Ovary (tissue), 9 donors: ENCODE measurements around the gene LRRC10B. TPM values are rescaled to one million over a fixed set of nuclear protein-coding genes. Genes with fewer than 3 reads are reported as not detected.
A peak's percentile ranks its signal among the peaks of the same experiment; 100 is the strongest.

Experiments used
- DNase-seq, 5 donors: peaks; one replicate each; pipeline ENCODE4 v3.0.0-alpha.2; 2019 to 2020
- H3K27ac ChIP-seq, 2 donors: fragments of 200-600 bp; one replicate each; pipeline versions ENCODE4 v1.5.1 to v1.8.0; 2019 to 2022
- H3K27me3 ChIP-seq: fragments of 200-600 bp; one replicate; pipeline ENCODE4 v1.8.0; 2022
- H3K36me3 ChIP-seq: fragments of 200-600 bp; sonication (generic); one replicate; pipeline ENCODE4 v1.5.1; 2019
- H3K4me1 ChIP-seq: one replicate; pipeline ENCODE4 v1.8.1; 2013; ENCODE audit warnings: mild to moderate bottlenecking, moderate library complexity; ENCODE audit not compliant: insufficient read depth
- H3K4me3 ChIP-seq: fragments of 200-600 bp; sonication (generic); one replicate; pipeline ENCODE4 v1.5.1; 2017
- H3K9me3 ChIP-seq, 2 donors: fragments of 200-600 bp in 1 of 2; sonication (generic) in 1 of 2; one replicate each; pipeline versions ENCODE4 v1.5.1 to v1.8.1; 2013 to 2019; ENCODE audit warnings: mild to moderate bottlenecking in 1 of 2, moderate library complexity in 1 of 2
- CTCF ChIP-seq, 3 donors: fragments of 450-650 bp in 2 of 3; fragments of 200-600 bp in 1 of 3; IDR thresholded peaks; one replicate each; pipeline versions ENCODE4 v1.5.1 to v1.8.0; 2016 to 2022; ENCODE audit warnings: antibody characterized with exemption in 3 of 3, mild to moderate bottlenecking in 1 of 3
- EP300 ChIP-seq: sonication (generic); formaldehyde crosslinking; IDR thresholded peaks from one replicate; pipeline ENCODE4 v1.6.1; 2017; ENCODE audit warnings: antibody characterized with exemption
- POLR2A ChIP-seq: fragments of 450-650 bp; IDR thresholded peaks from one replicate; pipeline ENCODE4 v1.6.1; 2017; ENCODE audit warnings: antibody characterized with exemption, mild to moderate bottlenecking, moderate library complexity
- WGBS, 3 donors: extraction: QIAGEN DNeasy Blood & Tissue Kit in 1 of 3; methylation state at CpG; one replicate each; pipeline versions ENCODE4 v1.1.5 to v1.1.7; 2013 to 2017; 5-methylcytosine and 5-hydroxymethylcytosine counted together
- intact Hi-C, 4 donors: fragments of 100-400 bp; cut with DNase I; formaldehyde crosslinking; loops; one replicate each; pipeline versions ENCODE4 v1.11.0 to v1.15.1; 2022 to 2023
- polyA plus RNA-seq, 2 donors: library from polyadenylated mRNA; stranded (reverse); fragments of 200-250 nt in 1 of 2; fragments of 350-450 nt in 1 of 2; fragmentation: Illumina TruSeq in 1 of 2; extraction: RNeasy Lipid Tissue Mini Kit (QIAGEN cat#74804) in 1 of 2; gene quantifications; one replicate each; pipeline ENCODE4 v1.2.3, GENCODE V29; 2013 to 2014
- total RNA-seq, 7 donors: library from RNA; depleted of rRNA in 2 of 7; stranded (reverse); fragments of >200 nt in 2 of 7; fragmentation: NEBNext Ultra II Directional in 3 of 7; extraction: Animal tissue kit (Norgen Biotek cat#: 25700) in 3 of 7; gene quantifications; one replicate each; pipeline versions ENCODE4 v1.1.0 to v1.2.4, GENCODE V29; 2016 to 2023
- donor health status: DM: no; HTN: no; CAD: no; lungs with moderate emphysema.
- donor health status: DM: no; HTN: no; CAD: no.
- donor health status: Bipolar disorder and iron deficiency.
- donor health status: DM: yes; HTN: yes; CAD: no.
- donor health status: DM: no; HTN: no; CAD: no.
- donor health status: DM: yes; HTN: yes; CAD: no.

LRRC10B gene
- total and polyA plus RNA-seq, 9 donors, result 0.45 to 23.0 (median 1.4) TPM

DNA sequence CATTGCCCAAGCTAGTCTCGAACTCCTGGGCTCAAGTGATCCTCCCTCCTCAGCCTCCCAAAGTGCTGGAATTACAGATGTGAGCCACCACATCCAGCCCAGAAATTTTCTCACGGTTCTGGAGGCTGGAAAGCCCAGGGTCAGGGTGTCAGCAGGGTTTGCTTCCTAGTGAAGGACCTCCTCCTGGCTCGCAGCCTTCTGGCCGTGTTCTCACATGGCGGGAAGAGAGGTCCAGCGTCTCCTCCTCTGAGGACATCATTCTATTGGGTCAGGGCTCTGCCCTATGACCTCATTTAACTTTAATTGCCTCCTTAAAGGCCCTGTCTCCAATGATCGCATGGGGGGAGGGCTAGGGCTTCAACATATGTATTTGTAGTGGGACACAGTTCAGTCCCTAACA lies 40.5 kb upstream of the LRRC10B start:
- H3K27ac ChIP-seq, result no peak overlapping the region
- no peaks in the 10 kb centered on the region for H3K9me3 ChIP-seq
- 48 to 66% (median 62%) methylated on average over 7 of the region's 7 CpGs for WGBS, 3 donors
- no peak for DNase-seq
- no peaks in the 10 kb centered on the region for H3K4me1 ChIP-seq
- H3K36me3 ChIP-seq, result no peaks in the 10 kb centered on the region
- intact Hi-C loops, result no loop called here
- no peak overlapping the region for H3K4me3 ChIP-seq
- no peak for TF ChIP-seq EP300
- no peak for TF ChIP-seq CTCF (IDR thresholded peaks at IDR 0.05)
- no peak for TF ChIP-seq POLR2A
- no peaks in the 10 kb centered on the region for H3K27me3 ChIP-seq

- intact Hi-C loops, result loop anchor here in 2 of 4 donors (10.0 kb wide), 3 partner anchors 103 to 263 kb away; no protein-coding TSS in a partner anchor
- no peak for TF ChIP-seq EP300
- TF ChIP-seq POLR2A, result no peak
- TF ChIP-seq CTCF (IDR thresholded peaks at IDR 0.05), result no peak
- peak overlapping the region in 1 of 2 donors; percentile 10 for H3K27ac ChIP-seq
- H3K9me3 ChIP-seq, result no peaks in the 10 kb centered on the region
- no peaks in the 10 kb centered on the region for H3K27me3 ChIP-seq
- peak in 1 of 5 donors; percentile 51 for DNase-seq
- WGBS, 3 donors, result 68 to 75% (median 74%) methylated on average over 5 of the region's 5 CpGs
- H3K4me1 ChIP-seq, result no peaks in the 10 kb centered on the region
- H3K4me3 ChIP-seq, result no peak overlapping the region
- H3K36me3 ChIP-seq, result no peaks in the 10 kb centered on the region
Measured at GRCh38 chr11:61472282-61472681, 36.3 kb upstream of the LRRC10B start.

DNA sequence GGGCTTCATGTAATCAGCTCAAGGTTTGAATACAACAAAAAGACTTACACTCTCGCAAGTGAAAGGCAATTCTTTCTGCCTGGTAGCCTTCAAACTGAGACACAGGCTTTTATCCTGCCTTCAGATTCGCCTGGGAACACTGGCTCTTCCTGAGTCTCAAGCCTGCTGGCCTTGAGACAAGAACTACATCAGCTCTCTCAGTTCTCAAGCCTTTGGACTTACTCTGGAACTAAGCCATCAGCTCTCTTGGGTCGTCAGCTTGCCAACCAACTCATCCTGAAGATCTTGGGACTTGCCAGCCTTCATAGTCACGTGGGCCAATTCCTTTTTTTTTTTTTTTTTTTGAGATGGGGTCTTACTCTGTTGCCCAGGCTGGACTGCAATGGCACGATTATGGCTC lies 35.7 kb upstream of the LRRC10B start:
- H3K36me3 ChIP-seq, result no peaks in the 10 kb centered on the region
- no peaks in the 10 kb centered on the region for H3K4me1 ChIP-seq
- H3K9me3 ChIP-seq, result no peaks in the 10 kb centered on the region
- intact Hi-C loops, result loop anchor here in 2 of 4 donors (10.0 kb wide), 3 partner anchors 102 to 262 kb away; no protein-coding TSS in a partner anchor
- DNase-seq, result peak in 1 of 5 donors; percentile 34
- TF ChIP-seq CTCF (IDR thresholded peaks at IDR 0.05), result no peak
- TF ChIP-seq EP300, result no peak
- TF ChIP-seq POLR2A, result no peak
- H3K4me3 ChIP-seq, result no peak overlapping the region
- H3K27me3 ChIP-seq, result no peaks in the 10 kb centered on the region
- WGBS, 3 donors, result 48 to 68% (median 61%) methylated on average over 5 of the region's 5 CpGs
- H3K27ac ChIP-seq, result no peak overlapping the region

DNA sequence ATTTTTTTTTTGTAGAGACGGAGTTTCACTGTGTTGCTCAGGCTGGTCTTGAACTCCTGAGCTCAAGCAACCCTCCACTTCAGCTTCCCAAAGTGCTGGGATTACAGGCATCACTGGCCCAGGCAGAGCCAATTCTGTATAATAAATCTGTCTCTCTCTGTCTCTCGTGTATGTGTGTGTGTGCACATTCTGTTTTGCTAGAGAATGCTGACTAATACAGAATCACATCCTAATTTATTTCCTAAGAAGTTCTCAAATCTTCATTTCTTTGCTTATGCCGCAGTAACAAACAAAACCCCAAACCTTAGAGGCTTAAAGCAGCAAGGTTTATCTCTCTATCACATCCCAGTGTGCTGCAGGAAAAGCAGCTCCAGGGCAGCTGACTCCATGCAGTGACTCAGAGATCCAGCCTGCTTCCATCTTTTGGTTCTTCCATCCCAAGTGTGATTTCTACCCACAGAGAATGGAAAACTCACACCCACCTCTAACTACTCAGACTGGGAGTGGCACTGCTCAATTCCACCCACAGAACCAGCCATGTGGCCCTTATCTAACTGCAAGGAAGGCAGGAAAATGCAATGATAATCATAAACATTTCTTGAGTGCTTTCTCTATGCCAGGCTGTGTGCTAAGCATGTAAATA lies 35.1 kb upstream of the LRRC10B start:
- no peak overlapping the region for H3K27ac ChIP-seq
- no peak overlapping the region for H3K4me3 ChIP-seq
- WGBS, 3 donors, result 66 to 82% (median 71%) methylated on average over 3 of the region's 3 CpGs
- no peaks in the 10 kb centered on the region for H3K27me3 ChIP-seq
- TF ChIP-seq EP300, result no peak
- TF ChIP-seq CTCF (IDR thresholded peaks at IDR 0.05), result no peak
- TF ChIP-seq POLR2A, result no peak
- intact Hi-C loops, result loop anchor here in 2 of 4 donors (10.0 kb wide), 3 partner anchors 101 to 261 kb away; no protein-coding TSS in a partner anchor
- no peak for DNase-seq
- no peaks in the 10 kb centered on the region for H3K4me1 ChIP-seq
- H3K36me3 ChIP-seq, result no peaks in the 10 kb centered on the region
- no peaks in the 10 kb centered on the region for H3K9me3 ChIP-seq
